ENCODE results near the gene FTO. TPM values are rescaled to one million over a fixed set of nuclear protein-coding genes. Genes with fewer than 3 reads are reported as not detected.

Gene FTO
- total RNA-seq, 4 donors from 2014 or later = 102 to 138 (median 130) TPM

GRCh38 chr16:53792161-53792951 is 88.4 kb downstream of the FTO start:
- Histone ChIP-seq H3K27me3 (no peaks in the 10 kb centered on the region), H3K36me3 (no peaks in the 10 kb centered on the region), H3K4me1 (peaks cover 0 to 19% (median 2%) of the 10 kb centered on the region in 3 donors), H3K9me3 (no peaks in the 10 kb centered on the region), H3K4me3 (no peak overlapping the region), H3K27ac (no peak overlapping the region)
- no peak for ATAC-seq
- no peak for TF ChIP-seq POLR2A (IDR thresholded peaks at IDR 0.05)
- TF ChIP-seq POLR2AphosphoS5 (IDR thresholded peaks at IDR 0.05) = no peak
- TF ChIP-seq EP300 (IDR thresholded peaks at IDR 0.05) = no peak
- TF ChIP-seq CTCF (IDR thresholded peaks at IDR 0.05) = no peak
- 75 to 90% methylated on average over 4 to 6 of the region's 6 CpGs for WGBS, 2 donors (ENCODE audit: low coverage in 1 of 2)

GRCh38 chr16:53803451-53803850 is 99.5 kb downstream of the FTO start:
- H3K27me3 ChIP-seq = no peaks in the 10 kb centered on the region
- no peak overlapping the region for H3K4me3 ChIP-seq
- peaks cover 0 to 4% (median 0%) of the 10 kb centered on the region in 3 donors for H3K9me3 ChIP-seq
- H3K4me1 ChIP-seq = peaks cover 0 to 20% (median 2%) of the 10 kb centered on the region in 3 donors
- no peak for TF ChIP-seq EP300 (IDR thresholded peaks at IDR 0.05)
- TF ChIP-seq POLR2A (IDR thresholded peaks at IDR 0.05) = no peak
- TF ChIP-seq POLR2AphosphoS5 (IDR thresholded peaks at IDR 0.05) = no peak
- TF ChIP-seq CTCF (IDR thresholded peaks at IDR 0.05) = no peak
- H3K36me3 ChIP-seq = no peaks in the 10 kb centered on the region
- H3K27ac ChIP-seq = no peak overlapping the region
- no peak for ATAC-seq

- H3K9me3 ChIP-seq = peaks cover 0 to 4% (median 0%) of the 10 kb centered on the region in 3 donors
- no peaks in the 10 kb centered on the region for H3K27me3 ChIP-seq
- peaks cover 0 to 25% (median 2%) of the 10 kb centered on the region in 3 donors for H3K4me1 ChIP-seq
- no peak overlapping the region for H3K4me3 ChIP-seq
- H3K36me3 ChIP-seq = no peaks in the 10 kb centered on the region
- TF ChIP-seq POLR2A (IDR thresholded peaks at IDR 0.05) (no peak), EP300 (IDR thresholded peaks at IDR 0.05) (no peak), CTCF (IDR thresholded peaks at IDR 0.05) (no peak), POLR2AphosphoS5 (IDR thresholded peaks at IDR 0.05) (no peak)
- 81 to 98% methylated on average over 2 of the region's 2 CpGs for WGBS, 2 donors (ENCODE audit: low coverage in 1 of 2)
- ATAC-seq = no peak
- no peak overlapping the region for H3K27ac ChIP-seq
Observed at GRCh38 chr16:53803998-53804397, 100.0 kb downstream of the FTO start.

GRCh38 chr16:53804467-53804866 is 100.5 kb downstream of the FTO start:
- Histone ChIP-seq H3K4me3 (no peak overlapping the region), H3K4me1 (peaks cover 0 to 30% (median 2%) of the 10 kb centered on the region in 3 donors), H3K27me3 (no peaks in the 10 kb centered on the region), H3K9me3 (peaks cover 0 to 4% (median 0%) of the 10 kb centered on the region in 3 donors), H3K36me3 (no peaks in the 10 kb centered on the region), H3K27ac (no peak overlapping the region)
- 96 to 98% methylated on average over 6 to 7 of the region's 7 CpGs for WGBS, 2 donors (ENCODE audit: low coverage in 1 of 2)
- no peak for TF ChIP-seq CTCF (IDR thresholded peaks at IDR 0.05)
- no peak for TF ChIP-seq EP300 (IDR thresholded peaks at IDR 0.05)
- ATAC-seq = no peak

GRCh38 chr16:53805113-53805512 is 101.2 kb downstream of the FTO start:
- H3K27me3 ChIP-seq = no peaks in the 10 kb centered on the region
- peaks cover 0 to 32% (median 2%) of the 10 kb centered on the region in 3 donors for H3K4me1 ChIP-seq
- TF ChIP-seq CTCF (IDR thresholded peaks at IDR 0.05) = no peak
- TF ChIP-seq POLR2A (IDR thresholded peaks at IDR 0.05) = no peak
- no peak for TF ChIP-seq POLR2AphosphoS5 (IDR thresholded peaks at IDR 0.05)
- no peak for TF ChIP-seq EP300 (IDR thresholded peaks at IDR 0.05)
- ATAC-seq = no peak
- no peak overlapping the region for H3K4me3 ChIP-seq
- no peak overlapping the region for H3K27ac ChIP-seq
- H3K36me3 ChIP-seq = no peaks in the 10 kb centered on the region
- no peaks in the 10 kb centered on the region for H3K9me3 ChIP-seq
- 53 to 71% methylated on average over 2 of the region's 2 CpGs for WGBS, 2 donors (ENCODE audit: low coverage in 1 of 2)
